Mucosa of rectum (tissue), 2 donors: ENCODE measurements around the gene HEXD.

Experiments
- H3K27ac ChIP-seq, 2 donors: one replicate each; pipeline ENCODE4 v1.7.0; 2013; ENCODE audit warnings: inconsistent platforms in 2 of 2, low read depth in 2 of 2, low read length in 2 of 2
- H3K27me3 ChIP-seq, 2 donors: one replicate each; pipeline ENCODE4 v1.7.0; 2013; ENCODE audit warnings: low read length in 2 of 2; ENCODE audit not compliant: control insufficient read depth in 2 of 2, insufficient read depth in 2 of 2
- H3K36me3 ChIP-seq, 2 donors: one replicate each; pipeline ENCODE4 v1.7.0; 2013; ENCODE audit warnings: low read length in 2 of 2; ENCODE audit not compliant: control insufficient read depth in 2 of 2, insufficient read depth in 2 of 2
- H3K4me1 ChIP-seq, 2 donors: one replicate each; pipeline ENCODE4 v1.7.0; 2013; ENCODE audit warnings: low read length in 2 of 2, mild to moderate bottlenecking in 1 of 2; ENCODE audit not compliant: control insufficient read depth in 2 of 2, insufficient read depth in 2 of 2
- H3K4me3 ChIP-seq, 2 donors: one replicate each; pipeline ENCODE4 v1.7.0; 2013; ENCODE audit warnings: low read length in 2 of 2
- H3K9ac ChIP-seq, 2 donors: one replicate each; pipeline ENCODE4 v1.7.0; 2013; ENCODE audit warnings: low read length in 2 of 2, low read depth in 1 of 2, mild to moderate bottlenecking in 1 of 2
- H3K9me3 ChIP-seq, 2 donors: one replicate each; pipeline ENCODE4 v1.7.0; 2013; ENCODE audit warnings: low read length in 2 of 2; ENCODE audit not compliant: control insufficient read depth in 2 of 2
- donor health status: healthy.
- donor health status: Normal muscosa, but diverticular disease.

HEXD gene

GRCh38 chr17:82399041-82399441 lies 19.1 kb upstream of the HEXD start:
- peaks cover 0 to 3% of the 10 kb centered on the region in 2 donors for H3K4me1 ChIP-seq
- H3K36me3 ChIP-seq, result peaks cover 9 to 15% of the 10 kb centered on the region in 2 donors
- H3K4me3 ChIP-seq, result no peak overlapping the region
- no peaks in the 10 kb centered on the region for H3K9me3 ChIP-seq
- H3K9ac ChIP-seq, result no peak overlapping the region
- H3K27me3 ChIP-seq, result no peaks in the 10 kb centered on the region
- H3K27ac ChIP-seq, result no peak overlapping the region

- Histone ChIP-seq H3K4me3 (no peak overlapping the region), H3K9ac (no peak overlapping the region), H3K36me3 (peaks cover 11 to 14% of the 10 kb centered on the region in 2 donors), H3K27ac (no peak overlapping the region), H3K27me3 (no peaks in the 10 kb centered on the region), H3K4me1 (peaks cover 0 to 3% of the 10 kb centered on the region in 2 donors), H3K9me3 (no peaks in the 10 kb centered on the region)
These were observed 18.5 kb upstream of the HEXD start for GRCh38 chr17:82399601-82400101.

GRCh38 chr17:82400206-82400605 lies 17.9 kb upstream of the HEXD start:
- no peak overlapping the region for H3K4me3 ChIP-seq
- no peaks in the 10 kb centered on the region for H3K9me3 ChIP-seq
- H3K4me1 ChIP-seq, result peaks cover 0 to 3% of the 10 kb centered on the region in 2 donors
- no peak overlapping the region for H3K27ac ChIP-seq
- H3K9ac ChIP-seq, result no peak overlapping the region
- no peaks in the 10 kb centered on the region for H3K27me3 ChIP-seq
- H3K36me3 ChIP-seq, result peaks cover 11 to 14% of the 10 kb centered on the region in 2 donors

GRCh38 chr17:82400830-82401229 lies 17.3 kb upstream of the HEXD start:
- H3K4me3 ChIP-seq, result peak overlapping the region in 1 of 2 donors; percentile 42
- H3K27me3 ChIP-seq, result no peaks in the 10 kb centered on the region
- H3K27ac ChIP-seq, result no peak overlapping the region
- no peak overlapping the region for H3K9ac ChIP-seq
- H3K36me3 ChIP-seq, result peaks cover 11 to 14% of the 10 kb centered on the region in 2 donors
- peaks cover 0 to 3% of the 10 kb centered on the region in 2 donors for H3K4me1 ChIP-seq
- no peaks in the 10 kb centered on the region for H3K9me3 ChIP-seq

DNA sequence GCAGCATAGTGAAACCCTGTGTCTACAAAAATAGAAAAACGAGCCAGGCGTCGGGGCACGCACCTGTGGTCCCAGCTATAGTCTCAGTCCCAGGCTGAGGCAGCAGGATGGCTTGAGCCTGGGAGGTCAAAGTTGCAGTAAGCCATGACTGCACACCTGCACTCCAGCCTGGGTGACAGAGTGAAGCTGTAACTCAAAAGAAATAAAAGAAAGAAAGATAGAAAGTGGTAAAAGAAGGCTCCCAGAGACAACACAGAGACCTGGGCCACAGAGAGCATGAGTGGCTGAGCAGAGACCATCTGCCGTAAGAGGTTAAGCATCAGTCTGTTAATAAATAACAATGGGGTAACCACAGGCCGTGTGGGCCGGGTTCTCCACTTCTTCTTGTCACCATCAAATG lies 15.3 kb upstream of the HEXD start:
- no peak overlapping the region for H3K27ac ChIP-seq
- H3K9ac ChIP-seq, result no peak overlapping the region
- H3K27me3 ChIP-seq, result no peaks in the 10 kb centered on the region
- H3K9me3 ChIP-seq, result no peaks in the 10 kb centered on the region
- H3K4me3 ChIP-seq, result no peak overlapping the region
- H3K4me1 ChIP-seq, result peaks cover 0 to 3% of the 10 kb centered on the region in 2 donors
- H3K36me3 ChIP-seq, result peaks cover 11% of the 10 kb centered on the region in 2 donors

- Histone ChIP-seq H3K4me1 (peaks cover 0 to 3% of the 10 kb centered on the region in 2 donors), H3K27ac (no peak overlapping the region), H3K9ac (no peak overlapping the region), H3K4me3 (no peak overlapping the region), H3K27me3 (no peaks in the 10 kb centered on the region), H3K36me3 (peaks cover 11% of the 10 kb centered on the region in 2 donors), H3K9me3 (no peaks in the 10 kb centered on the region)
These were observed 14.2 kb upstream of the HEXD start for GRCh38 chr17:82403662-82404660.

GRCh38 chr17:82405051-82405450 lies 13.1 kb upstream of the HEXD start:
- peaks cover 8 to 10% of the 10 kb centered on the region in 2 donors for H3K36me3 ChIP-seq
- H3K4me3 ChIP-seq, result no peak overlapping the region
- no peaks in the 10 kb centered on the region for H3K27me3 ChIP-seq
- no peaks in the 10 kb centered on the region for H3K9me3 ChIP-seq
- H3K4me1 ChIP-seq, result peaks cover 0 to 3% of the 10 kb centered on the region in 2 donors
- H3K27ac ChIP-seq, result no peak overlapping the region
- H3K9ac ChIP-seq, result no peak overlapping the region

DNA sequence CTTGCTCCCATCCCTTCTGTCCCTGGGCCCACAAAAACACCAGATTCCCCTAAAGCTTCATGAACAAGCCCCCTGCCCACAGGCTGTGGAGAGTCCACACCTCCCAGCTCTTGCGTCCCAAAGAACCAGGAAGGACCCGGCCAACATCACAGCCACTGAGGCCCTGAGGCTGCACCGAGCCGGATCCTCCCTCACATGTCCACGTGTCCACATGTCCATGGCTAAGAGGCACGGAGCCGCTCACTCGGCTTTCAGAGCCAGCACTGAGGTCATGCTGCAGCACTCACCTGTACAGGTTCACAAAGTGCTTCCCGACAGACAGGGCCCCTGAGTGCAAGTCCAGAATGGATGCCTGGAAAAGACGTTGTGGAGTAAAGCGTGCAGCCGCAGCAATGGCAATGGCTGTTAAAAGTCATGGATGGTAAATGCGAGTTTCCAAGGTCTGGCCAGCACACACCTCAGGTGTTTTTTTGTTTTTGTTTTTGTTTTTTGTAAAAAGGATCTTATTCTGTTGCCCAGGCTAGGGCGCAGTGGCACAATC lies 11.9 kb upstream of the HEXD start:
- H3K9me3 ChIP-seq, result no peaks in the 10 kb centered on the region
- H3K36me3 ChIP-seq, result peaks cover 8% of the 10 kb centered on the region in 2 donors
- no peak overlapping the region for H3K27ac ChIP-seq
- H3K4me3 ChIP-seq, result no peak overlapping the region
- no peaks in the 10 kb centered on the region for H3K27me3 ChIP-seq
- no peak overlapping the region for H3K9ac ChIP-seq
- no peaks in the 10 kb centered on the region for H3K4me1 ChIP-seq

DNA sequence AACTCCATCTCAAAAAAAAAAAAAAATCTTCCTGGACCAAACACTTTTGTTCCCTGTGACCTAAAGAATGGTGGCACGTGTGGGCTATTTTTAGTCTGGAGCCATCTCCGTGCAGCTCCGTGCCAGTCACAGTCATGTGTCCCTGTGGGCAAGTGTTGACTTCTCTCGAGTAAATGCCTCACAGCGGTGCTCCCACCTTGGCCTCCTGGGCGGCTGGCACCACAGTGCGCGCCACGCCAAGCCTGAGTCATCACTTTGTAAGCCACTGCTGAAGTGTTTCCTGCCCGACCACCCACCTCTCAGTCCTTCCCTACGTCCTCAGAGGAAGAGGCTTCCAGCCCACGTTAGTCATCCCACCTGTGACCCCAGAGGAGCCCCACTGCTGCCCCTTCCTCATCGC lies 10.9 kb upstream of the HEXD start:
- H3K4me1 ChIP-seq, result no peaks in the 10 kb centered on the region
- H3K9me3 ChIP-seq, result no peaks in the 10 kb centered on the region
- no peaks in the 10 kb centered on the region for H3K27me3 ChIP-seq
- peaks cover 8% of the 10 kb centered on the region in 2 donors for H3K36me3 ChIP-seq
- no peak overlapping the region for H3K9ac ChIP-seq
- H3K27ac ChIP-seq, result no peak overlapping the region
- H3K4me3 ChIP-seq, result no peak overlapping the region

GRCh38 chr17:82408288-82408937 lies 9.7 kb upstream of the HEXD start:
- H3K27me3 ChIP-seq, result no peaks in the 10 kb centered on the region
- no peak overlapping the region for H3K27ac ChIP-seq
- no peaks in the 10 kb centered on the region for H3K9me3 ChIP-seq
- H3K36me3 ChIP-seq, result peaks cover 8 to 11% of the 10 kb centered on the region in 2 donors
- H3K9ac ChIP-seq, result no peak overlapping the region
- no peak overlapping the region for H3K4me3 ChIP-seq
- no peaks in the 10 kb centered on the region for H3K4me1 ChIP-seq
